Fibroblast of pulmonary artery (primary cell): ENCODE data around the gene DKKL1.
"Not testable (repeated sequence)": the region's sequence is repeated elsewhere in the genome, so short reads cannot be mapped to it uniquely, and the experiment has no call there.

Source experiments
- DNase-seq: peaks from one replicate; pipeline ENCODE4 v3.0.0-alpha.2; 2010; ENCODE audit warnings: low read depth
- H3K4me3 ChIP-seq: replicated peaks from 2 replicates; pipeline ENCODE4 v1.5.1; 2011; ENCODE audit warnings: low read depth, mild to moderate bottlenecking, control low read depth, low read length, moderate library complexity
- TF ChIP-seq, protein P1 (sequence below): IDR thresholded peaks from 2 replicates; pipeline ENCODE4 v1.5.1; 2011; ENCODE audit warnings: mild to moderate bottlenecking, control low read depth, low read length, inconsistent platforms; ENCODE audit errors: missing control alignments

Gene DKKL1

DNA sequence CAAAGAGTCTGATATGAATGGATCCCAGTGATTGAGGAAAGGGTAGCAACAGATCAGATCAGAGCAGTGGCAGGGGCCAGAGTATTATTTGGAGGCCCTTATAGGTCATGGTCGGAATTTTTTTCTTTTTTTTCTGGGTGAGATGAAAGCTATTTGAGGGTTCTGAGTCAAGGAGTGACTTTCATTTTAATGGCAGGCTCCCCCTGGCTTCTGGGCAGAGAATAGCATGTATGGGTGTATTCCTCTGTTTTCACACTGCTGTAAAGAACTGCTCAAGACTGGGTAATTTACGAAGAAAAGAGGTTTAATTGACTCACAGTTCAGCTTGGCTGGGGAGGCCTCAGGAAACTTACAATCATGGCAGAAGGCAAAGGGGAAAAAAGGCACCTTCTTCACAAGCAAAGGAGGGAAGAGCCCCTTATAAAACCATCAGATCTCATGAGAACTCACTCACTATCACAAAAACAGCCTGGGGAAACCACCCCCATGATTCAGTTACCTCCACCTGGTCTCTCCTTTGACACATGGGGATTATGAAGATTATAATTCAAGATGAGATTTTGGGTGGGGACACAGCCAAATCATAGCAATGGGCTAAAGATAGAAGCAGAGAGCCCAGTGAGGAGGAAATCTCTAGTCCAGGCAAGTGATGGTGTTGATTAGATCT lies 35.7 kb upstream of the DKKL1 start:
- TF ChIP-seq, protein P1, sequence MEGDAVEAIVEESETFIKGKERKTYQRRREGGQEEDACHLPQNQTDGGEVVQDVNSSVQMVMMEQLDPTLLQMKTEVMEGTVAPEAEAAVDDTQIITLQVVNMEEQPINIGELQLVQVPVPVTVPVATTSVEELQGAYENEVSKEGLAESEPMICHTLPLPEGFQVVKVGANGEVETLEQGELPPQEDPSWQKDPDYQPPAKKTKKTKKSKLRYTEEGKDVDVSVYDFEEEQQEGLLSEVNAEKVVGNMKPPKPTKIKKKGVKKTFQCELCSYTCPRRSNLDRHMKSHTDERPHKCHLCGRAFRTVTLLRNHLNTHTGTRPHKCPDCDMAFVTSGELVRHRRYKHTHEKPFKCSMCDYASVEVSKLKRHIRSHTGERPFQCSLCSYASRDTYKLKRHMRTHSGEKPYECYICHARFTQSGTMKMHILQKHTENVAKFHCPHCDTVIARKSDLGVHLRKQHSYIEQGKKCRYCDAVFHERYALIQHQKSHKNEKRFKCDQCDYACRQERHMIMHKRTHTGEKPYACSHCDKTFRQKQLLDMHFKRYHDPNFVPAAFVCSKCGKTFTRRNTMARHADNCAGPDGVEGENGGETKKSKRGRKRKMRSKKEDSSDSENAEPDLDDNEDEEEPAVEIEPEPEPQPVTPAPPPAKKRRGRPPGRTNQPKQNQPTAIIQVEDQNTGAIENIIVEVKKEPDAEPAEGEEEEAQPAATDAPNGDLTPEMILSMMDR, result peak; percentile 70
- no peak overlapping the region for H3K4me3 ChIP-seq
- peak; percentile 33 for DNase-seq

DNA sequence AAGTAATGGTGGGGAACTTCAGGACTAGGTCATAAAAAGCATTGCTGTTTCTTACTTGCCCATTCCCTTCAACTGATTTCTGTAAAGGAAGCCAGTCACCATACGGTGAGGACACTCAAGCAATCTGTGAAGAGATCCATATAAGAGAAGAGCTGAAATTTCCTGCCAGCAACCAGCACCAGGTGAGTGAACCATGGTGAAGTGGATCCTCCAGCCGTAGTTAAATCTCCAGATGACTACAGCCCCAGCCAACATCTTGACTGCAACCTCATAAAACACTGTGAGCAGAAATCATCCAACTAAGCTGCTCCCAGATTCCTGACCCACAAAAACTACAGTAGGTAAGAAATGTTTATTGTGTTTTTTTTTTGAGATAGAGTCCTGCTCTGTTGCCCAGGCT lies 34.9 kb upstream of the DKKL1 start:
- no peak overlapping the region for H3K4me3 ChIP-seq
- DNase-seq, result no peak
- TF ChIP-seq, protein P1, result no peak

DNA sequence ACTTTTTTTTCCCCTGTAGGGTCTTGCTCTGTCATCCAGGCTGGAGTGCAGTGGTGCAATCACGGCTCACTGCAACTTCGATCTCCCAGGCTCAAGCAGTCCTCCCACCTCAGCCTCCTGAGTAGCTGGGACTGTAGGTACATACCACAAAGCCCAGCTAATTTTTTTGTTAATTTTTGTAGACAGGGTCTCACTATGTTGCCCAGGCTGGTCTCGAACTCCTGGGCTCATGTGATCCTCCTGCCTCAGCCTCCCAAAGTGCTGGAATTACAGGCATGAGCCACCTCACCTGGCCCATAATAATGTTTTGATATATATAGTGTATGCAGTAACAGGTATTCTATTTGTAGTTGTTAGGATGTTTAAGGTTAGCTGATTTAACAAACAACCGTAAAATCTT lies 32.5 kb upstream of the DKKL1 start:
- DNase-seq, H3K4me3 ChIP-seq: not testable (repeated sequence)

DNA sequence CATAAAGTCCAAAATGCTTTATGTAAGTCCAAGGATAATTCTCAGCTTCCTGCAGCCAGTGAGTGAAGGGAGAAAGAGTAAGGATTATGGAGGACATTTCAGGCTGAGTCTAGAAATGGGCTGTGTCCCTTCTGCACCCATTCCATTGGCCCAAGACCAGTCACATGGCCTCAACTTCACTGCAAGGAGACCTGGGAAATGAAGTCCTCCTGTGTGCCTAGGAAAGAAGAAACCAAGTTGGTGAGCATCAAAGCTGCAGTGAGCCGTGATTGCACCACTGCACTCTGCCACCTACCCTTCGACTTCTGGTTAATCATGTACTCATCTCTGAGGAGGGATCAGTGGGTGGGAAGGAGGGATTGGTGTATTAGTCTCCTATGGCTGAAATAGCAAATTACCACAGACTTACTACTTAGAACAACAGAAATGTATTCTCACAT lies 32.0 kb upstream of the DKKL1 start:
- H3K4me3 ChIP-seq, result no peak overlapping the region
- DNase-seq, result peak; percentile 60
- TF ChIP-seq, protein P1, result no peak

DNA sequence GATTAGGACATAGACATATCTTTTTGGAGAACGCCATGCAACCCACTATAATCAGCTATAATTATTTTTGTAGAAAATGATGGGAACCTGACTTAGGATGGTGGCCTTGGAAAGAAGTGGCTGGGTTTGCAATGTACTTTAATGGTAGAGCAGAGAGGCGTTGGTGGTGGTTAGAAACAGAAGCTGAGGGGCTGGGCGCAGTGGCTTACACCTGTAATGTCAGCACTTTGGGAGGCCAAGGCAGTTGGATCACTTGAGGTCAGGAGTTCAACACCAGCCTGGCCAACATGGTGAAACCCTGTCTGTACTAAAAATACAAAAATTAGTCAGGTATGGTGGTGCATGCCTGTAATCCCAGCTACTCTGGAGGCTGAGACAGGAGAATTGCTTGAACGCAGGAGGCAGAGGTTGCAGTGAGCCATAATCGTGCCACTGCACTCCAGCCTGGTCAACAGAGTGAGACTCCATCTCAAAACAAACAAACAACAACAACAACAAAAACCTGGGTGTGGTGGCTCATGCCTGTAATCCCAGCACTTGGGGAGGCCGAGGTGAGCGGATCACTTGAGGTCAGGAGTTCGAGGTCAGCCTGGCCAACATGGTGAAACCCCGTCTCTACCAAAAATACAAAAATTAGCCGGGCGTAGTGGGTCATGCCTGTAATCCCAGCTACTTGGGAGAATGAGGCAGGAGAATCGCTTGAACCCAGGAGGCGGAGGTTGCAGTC lies 30.8 kb upstream of the DKKL1 start:
- not testable (repeated sequence) for H3K4me3 ChIP-seq, DNase-seq

DNA sequence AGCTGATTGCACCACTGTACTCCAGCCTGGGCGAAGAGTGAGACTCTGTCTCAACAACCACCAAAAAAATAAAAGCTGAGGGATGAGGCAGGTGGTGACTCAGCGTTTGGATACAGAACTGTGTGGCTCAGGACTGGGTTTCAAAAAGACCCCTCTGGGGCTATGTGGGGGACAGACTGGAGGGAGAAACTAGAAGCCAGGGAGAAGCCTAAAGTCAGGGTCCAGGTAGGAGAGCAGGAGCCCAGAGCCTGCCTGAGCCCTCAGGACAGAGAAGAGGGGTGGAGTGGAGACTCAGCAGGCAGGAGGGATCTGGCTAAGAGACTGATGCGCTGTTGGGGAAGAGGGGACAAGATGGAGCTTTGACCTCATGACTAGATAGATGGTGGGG lies 30.3 kb upstream of the DKKL1 start:
- no peak for DNase-seq
- H3K4me3 ChIP-seq, result no peak overlapping the region
- TF ChIP-seq, protein P1, result no peak

DNA sequence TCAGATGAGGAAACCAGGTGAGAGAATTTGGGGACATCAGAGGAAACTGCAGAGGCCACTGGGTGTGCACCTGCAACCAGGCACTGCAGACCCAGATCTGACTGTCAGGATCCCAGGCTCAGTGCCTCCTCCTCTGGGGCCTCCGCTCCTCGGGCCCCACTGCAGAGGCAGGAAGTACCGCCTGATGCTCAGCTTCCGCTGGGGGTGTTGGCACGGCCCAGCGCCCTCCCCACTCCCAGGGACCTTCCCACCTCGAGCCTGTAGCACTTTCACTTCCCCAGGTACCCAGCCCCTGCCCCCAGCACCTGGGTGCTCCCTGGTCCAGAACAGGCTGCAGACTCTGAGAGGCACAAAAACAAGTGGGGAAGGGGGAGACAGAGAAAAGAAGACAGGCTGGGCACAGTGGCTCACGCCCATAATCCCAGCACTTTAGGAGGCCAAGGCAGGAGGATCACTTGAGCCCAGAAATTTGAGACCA lies 29.8 kb upstream of the DKKL1 start:
- no peak for DNase-seq
- TF ChIP-seq, protein P1, result no peak
- no peak overlapping the region for H3K4me3 ChIP-seq

DNA sequence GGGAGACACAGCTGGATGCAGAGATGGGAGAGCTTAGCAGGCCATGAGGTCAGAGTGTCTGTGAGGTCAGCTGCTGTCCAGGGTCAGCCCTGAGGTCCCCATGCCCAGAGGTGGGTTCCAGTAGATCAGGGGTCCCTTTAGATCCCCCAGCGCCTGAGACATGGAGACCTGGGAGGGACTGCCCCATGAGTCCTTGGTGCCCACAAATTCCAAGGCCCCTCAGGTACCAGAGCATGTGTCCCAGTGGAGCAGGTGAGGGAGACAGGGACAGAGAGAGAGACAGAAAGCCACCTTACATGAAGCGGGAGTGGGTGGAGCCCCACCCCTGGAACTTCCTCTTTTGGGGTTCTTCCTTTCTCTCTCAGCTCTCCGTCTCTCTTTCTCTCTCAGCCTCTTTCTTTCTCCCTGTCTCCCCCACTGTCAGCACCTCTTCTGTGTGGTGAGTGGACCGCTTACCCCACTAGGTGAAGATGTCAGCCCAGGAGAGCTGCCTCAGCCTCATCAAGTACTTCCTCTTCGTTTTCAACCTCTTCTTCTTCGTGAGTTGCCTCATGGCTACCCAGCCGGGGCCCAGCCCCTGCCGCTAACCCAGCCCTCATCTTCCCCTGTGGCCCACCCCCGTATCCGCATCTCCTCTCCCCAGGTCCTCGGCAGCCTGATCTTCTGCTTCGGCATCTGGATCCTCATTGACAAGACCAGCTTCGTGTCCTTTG lies 28.4 kb upstream of the DKKL1 start, which contains the start of gene CD37:
TSS of gene CD37 (plus strand) at position 336 of the 713 bp plus-strand sequence. CDS start at position 471, 135 bp downstream.
- TF ChIP-seq, protein P1, result no peak
- H3K4me3 ChIP-seq, result no peak within 1 kb of the TSS
- DNase-seq, result no peak
